Neutrophil (primary cell): ENCODE data around the gene SMPDL3B.
"Not testable (repeated sequence)": the region's sequence is repeated elsewhere in the genome, so short reads cannot be mapped to it uniquely, and the experiment has no call there.

ENCODE experiments used
- H3K27ac ChIP-seq: fragments of 200-600 bp; sonication (generic); 2 replicates; pipeline ENCODE4 v1.5.1; 2016; ENCODE audit warnings: mild to moderate bottlenecking, moderate library complexity
- H3K27me3 ChIP-seq: fragments of 200-600 bp; sonication (generic); 2 replicates; pipeline ENCODE4 v1.6.0; 2016; ENCODE audit warnings: mild to moderate bottlenecking
- H3K36me3 ChIP-seq: fragments of 200-600 bp; sonication (generic); 2 replicates; pipeline ENCODE4 v1.5.1; 2017
- H3K4me1 ChIP-seq, 2 experiments: fragments of 200-600 bp in 1 of 2; sonication (generic) in 1 of 2; 1 replicate in 1 of 2; 2 replicates in 1 of 2; pipeline versions ENCODE4 v1.5.1 to v1.6.1; 2013 to 2016; ENCODE audit warnings: low read depth in 1 of 2, low read length in 1 of 2, mild to moderate bottlenecking in 1 of 2, moderate library complexity in 1 of 2; ENCODE audit not compliant: control insufficient read depth in 1 of 2, insufficient read depth in 1 of 2
- H3K4me3 ChIP-seq, 2 experiments: fragments of 200-600 bp in 1 of 2; sonication (generic) in 1 of 2; 1 replicate in 1 of 2; 2 replicates in 1 of 2; pipeline ENCODE4 v1.5.1; 2013 to 2016; ENCODE audit warnings: low read depth in 1 of 2, low read length in 1 of 2, mild to moderate bottlenecking in 1 of 2, moderate library complexity in 1 of 2
- H3K9me3 ChIP-seq: fragments of 200-600 bp; sonication (generic); 2 replicates; pipeline ENCODE4 v1.5.1; 2016
- CTCF ChIP-seq: fragments of 200-600 bp; sonication (generic); IDR thresholded peaks from 2 replicates; pipeline ENCODE4 v1.5.1; 2016; ENCODE audit warnings: antibody characterized with exemption

The SMPDL3B gene

GRCh38 chr1:27994060-27994459 lies 59.3 kb downstream of the SMPDL3B start:
- Histone ChIP-seq H3K27ac (peak overlapping the region; percentile 74), H3K9me3 (no peaks in the 10 kb centered on the region), H3K36me3 (peaks cover 50% of the 10 kb centered on the region), H3K4me1 (peaks cover 32 to 34% of the 10 kb centered on the region in 2 experiments), H3K4me3 (no peak overlapping the region), H3K27me3 (no peaks in the 10 kb centered on the region)
- no peak for TF ChIP-seq CTCF

- not testable (repeated sequence) for H3K4me3 ChIP-seq, H3K9me3 ChIP-seq, H3K27me3 ChIP-seq
- H3K27ac ChIP-seq = peak overlapping the region; percentile 74
- peaks cover 32 to 34% of the 10 kb centered on the region in 2 experiments for H3K4me1 ChIP-seq
- peaks cover 50% of the 10 kb centered on the region for H3K36me3 ChIP-seq
Measured at GRCh38 chr1:27994526-27994925, 59.7 kb downstream of the SMPDL3B start.

GRCh38 chr1:27999055-27999454 lies 64.3 kb downstream of the SMPDL3B start:
- TF ChIP-seq CTCF = no peak
- peaks cover 71% of the 10 kb centered on the region for H3K36me3 ChIP-seq
- no peak overlapping the region for H3K4me3 ChIP-seq
- H3K9me3 ChIP-seq = no peaks in the 10 kb centered on the region
- no peaks in the 10 kb centered on the region for H3K27me3 ChIP-seq
- peaks cover 9 to 11% of the 10 kb centered on the region in 2 experiments for H3K4me1 ChIP-seq
- H3K27ac ChIP-seq = no peak overlapping the region

- TF ChIP-seq CTCF = no peak
- H3K27ac ChIP-seq = no peak overlapping the region
- H3K27me3 ChIP-seq = no peaks in the 10 kb centered on the region
- H3K36me3 ChIP-seq = peaks cover 66% of the 10 kb centered on the region
- H3K4me3 ChIP-seq = no peak overlapping the region
- no peaks in the 10 kb centered on the region for H3K4me1 ChIP-seq
- H3K9me3 ChIP-seq = no peaks in the 10 kb centered on the region
Measured at GRCh38 chr1:28002600-28002999, 67.8 kb downstream of the SMPDL3B start.

GRCh38 chr1:28003117-28003516 lies 68.3 kb downstream of the SMPDL3B start:
- not testable (repeated sequence) for H3K27ac ChIP-seq, H3K27me3 ChIP-seq, H3K4me1 ChIP-seq, H3K4me3 ChIP-seq, H3K9me3 ChIP-seq
- peaks cover 60% of the 10 kb centered on the region for H3K36me3 ChIP-seq
